GM19397 (cell line): ENCODE results near the gene POLQ.
"Not testable (repeated sequence)": the region's sequence is repeated elsewhere in the genome, so short reads cannot be mapped to it uniquely, and the experiment has no call there.

Experiments
- ATAC-seq: cut with Tn5 transposase; IDR thresholded peaks from one replicate; pipeline ENCODE4 v1.9.1; 2021; ENCODE audit warnings: mild to moderate bottlenecking, moderate library complexity; ENCODE audit not compliant: unreplicated experiment

POLQ gene

DNA sequence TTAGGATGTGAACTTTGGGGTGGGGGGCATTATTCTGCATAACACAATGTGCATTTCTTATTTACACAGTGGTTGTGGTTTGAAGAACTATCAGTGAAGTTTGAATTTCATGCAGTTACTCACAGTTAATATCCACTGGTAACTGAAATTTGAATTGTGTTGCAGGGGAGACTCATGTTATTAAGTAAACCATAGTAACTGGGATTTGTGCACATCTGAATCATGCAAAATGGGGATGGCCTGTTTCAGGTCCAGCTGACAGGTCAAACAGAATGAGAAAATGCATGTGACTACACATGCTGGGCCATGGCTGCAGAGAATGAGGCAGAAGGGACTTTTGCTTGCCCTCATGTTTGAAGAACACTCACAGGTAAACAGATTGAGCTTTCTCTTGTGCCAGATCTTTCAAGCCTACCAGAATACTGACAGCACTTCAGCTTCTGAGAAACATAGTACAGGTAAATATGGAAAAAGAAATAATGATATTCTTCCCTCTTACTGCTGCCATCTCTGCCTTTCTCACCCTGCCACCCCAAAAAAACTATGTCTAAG is 115.0 kb downstream of the POLQ start:
- no peak for ATAC-seq

DNA sequence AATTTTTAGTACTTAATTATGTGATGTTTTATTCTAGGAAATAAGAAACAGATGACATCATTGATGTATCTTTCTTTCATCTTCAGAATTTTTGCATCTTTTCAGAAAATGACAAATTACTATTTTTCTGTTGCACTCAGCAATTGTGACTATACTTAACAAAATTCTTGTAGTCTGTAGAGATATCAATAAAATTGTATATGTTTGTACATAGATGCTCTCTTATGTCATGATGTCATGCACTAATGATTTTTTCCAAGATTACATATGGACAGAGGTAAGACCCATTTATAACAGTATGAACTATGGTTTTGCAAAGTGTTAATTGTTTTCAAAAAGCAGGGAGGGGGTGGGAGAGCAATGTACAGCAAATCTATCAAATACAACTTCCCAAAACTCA is 121.2 kb downstream of the POLQ start:
- no peak for ATAC-seq

DNA sequence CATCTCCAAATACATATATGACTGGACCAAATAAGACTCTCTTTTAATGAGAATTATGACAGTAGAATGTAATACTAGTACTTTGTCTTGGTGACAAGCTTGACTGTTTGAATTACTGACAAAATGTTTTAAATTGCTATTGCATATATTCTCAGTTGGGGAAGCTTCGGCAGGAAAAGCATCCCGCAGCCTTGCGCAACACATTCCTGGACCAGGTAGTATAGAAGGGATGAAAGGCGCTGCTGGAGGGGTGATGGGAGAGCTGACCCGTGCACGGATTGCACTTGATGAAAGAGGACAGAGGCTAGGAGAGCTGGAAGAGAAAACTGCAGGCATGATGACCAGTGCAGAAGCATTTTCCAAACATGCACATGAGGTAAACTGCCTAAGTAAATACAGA is 127.6 kb downstream of the POLQ start:
- no peak for ATAC-seq

DNA sequence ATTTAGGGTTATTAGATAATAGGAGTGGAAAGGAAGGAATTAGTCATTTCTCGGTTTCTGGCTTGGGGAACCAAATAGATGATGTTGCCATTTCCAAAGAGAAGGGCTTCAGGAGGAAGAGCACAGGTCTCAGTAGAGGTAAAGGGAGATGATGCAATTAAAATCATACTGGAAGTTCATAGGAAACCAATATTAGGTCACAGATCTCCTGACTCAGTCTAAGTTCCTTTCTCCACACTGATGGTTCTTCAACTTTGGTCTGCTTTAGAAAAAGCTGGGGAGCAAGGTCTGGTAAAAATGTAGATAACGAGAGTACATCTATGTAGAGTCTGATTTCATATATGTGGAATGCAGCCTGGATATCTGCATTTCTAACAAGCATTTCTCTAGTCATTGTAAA is 130.9 kb downstream of the POLQ start:
- no peak for ATAC-seq

DNA sequence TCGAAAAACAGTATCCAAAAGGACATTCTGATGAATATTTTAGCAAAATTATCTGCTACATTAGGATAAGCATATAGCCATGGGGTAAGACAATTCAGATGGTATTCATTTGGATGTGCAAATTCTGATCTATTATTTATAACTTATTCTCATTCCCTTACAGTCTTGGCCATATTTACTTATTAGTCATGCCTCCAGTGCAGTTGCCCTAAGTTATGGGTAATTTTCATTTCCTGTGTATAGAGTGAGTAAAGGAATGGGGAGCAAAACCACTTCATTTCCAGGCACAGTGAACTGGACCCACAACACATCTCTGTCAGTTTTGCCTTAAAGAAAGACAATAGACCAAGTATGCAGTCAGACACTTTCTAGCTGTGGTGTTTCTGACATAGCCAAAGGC is 134.3 kb downstream of the POLQ start:
- no peak for ATAC-seq

DNA sequence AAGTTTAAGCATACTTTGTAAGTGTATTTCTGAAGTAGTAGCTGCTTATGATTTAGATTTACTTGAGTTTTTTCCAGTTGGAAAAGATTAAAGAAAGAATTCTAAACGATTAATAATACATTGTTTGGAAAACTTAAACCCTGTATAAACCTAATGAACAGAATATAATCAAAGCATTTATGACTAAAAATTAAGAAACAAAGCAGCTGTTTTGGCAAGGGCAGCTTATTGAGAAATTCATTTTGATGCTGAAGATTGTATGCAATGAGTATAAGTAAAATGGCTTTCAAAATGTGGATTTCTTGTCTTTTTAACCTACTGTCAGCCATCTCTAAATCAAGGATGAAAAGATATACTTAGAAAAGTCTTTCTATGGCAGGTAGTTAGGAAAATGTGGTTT is 140.2 kb downstream of the POLQ start:
- no peak for ATAC-seq

DNA sequence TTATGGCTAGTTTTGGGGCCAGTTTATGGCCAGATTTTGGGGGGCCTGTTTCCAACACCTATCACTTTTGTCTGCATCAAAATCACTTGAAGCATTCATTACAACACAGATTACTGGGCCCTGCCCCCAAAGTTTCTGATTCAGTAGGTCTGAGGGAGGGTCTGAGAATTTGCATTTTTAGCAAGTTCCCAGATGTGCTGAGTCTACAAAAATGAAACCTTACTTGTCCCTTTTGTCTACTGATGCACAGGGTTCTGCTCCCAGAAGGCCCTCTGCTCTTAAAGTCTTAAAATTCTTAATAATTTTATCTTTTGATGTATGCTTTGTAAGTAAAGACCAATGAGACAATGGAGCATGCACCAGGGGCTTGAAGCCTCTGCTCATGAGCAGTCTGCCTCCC is 146.0 kb downstream of the POLQ start:
- ATAC-seq: no peak

DNA sequence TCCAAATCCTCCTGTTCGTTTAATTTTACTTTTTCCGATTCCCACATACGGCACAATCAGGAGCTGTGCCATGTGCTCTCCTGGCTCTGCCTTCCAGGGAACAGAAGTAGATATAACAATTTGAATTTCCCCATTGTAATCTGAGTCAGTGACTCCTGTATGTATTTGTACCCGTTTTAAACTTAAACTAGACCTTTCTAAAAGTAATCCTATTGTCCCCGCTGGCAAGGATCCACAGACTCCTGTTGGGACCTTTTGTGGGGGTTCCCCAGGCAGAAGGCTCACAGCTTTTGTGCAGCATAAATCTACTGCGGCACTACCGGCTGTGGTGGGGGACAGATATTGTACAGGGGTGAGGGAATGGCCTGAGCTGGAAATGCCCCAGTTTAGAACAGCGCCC is 147.7 kb downstream of the POLQ start:
- ATAC-seq: not testable (repeated sequence)

DNA sequence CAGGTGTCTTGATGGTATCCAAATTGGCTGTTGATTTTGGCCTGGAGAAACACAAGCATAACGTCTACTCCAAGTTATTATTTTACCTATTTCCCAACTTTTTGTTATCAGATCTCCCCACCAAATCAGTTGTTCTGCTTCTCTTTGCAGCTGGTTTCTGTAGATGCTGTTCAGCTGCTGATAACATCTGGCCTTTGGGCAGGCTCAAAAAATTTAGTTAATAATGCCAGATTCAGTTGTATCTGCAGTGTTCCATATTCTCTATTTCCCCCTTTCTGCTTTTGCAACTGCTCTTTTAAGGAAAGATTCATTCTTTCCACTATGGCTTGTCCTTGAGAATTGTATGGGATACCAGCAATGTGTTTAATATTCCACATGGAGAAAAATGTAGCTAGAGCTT is 149.8 kb downstream of the POLQ start:
- ATAC-seq: not testable (repeated sequence)

DNA sequence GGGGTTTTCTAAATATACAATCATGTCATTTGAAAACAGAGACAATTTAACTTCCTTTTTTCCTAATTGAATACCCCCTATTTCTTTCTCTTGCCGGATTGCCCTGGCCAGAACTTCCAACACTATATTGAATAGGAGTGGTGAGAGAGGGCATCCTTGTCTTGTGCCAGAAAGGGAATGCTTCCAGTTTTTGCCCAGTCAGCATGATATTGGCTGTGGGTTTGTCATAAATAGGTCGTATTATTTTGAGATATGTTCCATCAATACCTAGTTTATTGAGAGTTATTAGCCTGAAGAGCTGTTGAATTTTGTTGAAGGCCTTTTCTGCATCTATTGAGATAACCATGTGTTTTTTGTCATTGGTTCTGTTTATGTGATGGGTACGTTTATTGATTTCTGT is 157.5 kb downstream of the POLQ start:
- ATAC-seq: not testable (repeated sequence)
